T-cell (primary cell): ENCODE data around the gene IKZF3. TPM values are rescaled to one million over a fixed set of nuclear protein-coding genes. Genes with fewer than 3 reads are reported as not detected.

Experiments
- ATAC-seq, 4 experiments: fragments of 200-7000 bp in 3 of 4; fragments of 150-1000 bp in 1 of 4; cut with Tn5 transposase; replicated peaks in 1 of 4; 1 replicate in 3 of 4; 2 replicates in 1 of 4; pipeline ENCODE4 v1.10.0; 2021; ENCODE audit warnings: moderate library complexity in 3 of 4, mild to moderate bottlenecking in 2 of 4, moderate number of reproducible peaks in 1 of 4
- CTCF ChIA-PET, 2 donors: fragments of 300-600 bp; sonication (Branson Sonifier 250); formaldehyde crosslinking; loops; one replicate each; lab custom pipeline; 2022; ENCODE audit warnings: antibody characterized with exemption in 2 of 2; lab: Charles Lee
- POLR2A ChIA-PET, 2 donors: fragments of 300-600 bp; sonication (Branson Sonifier 250); formaldehyde crosslinking; loops; one replicate each; lab custom pipeline; 2022; ENCODE audit warnings: antibody characterized with exemption in 2 of 2; lab: Charles Lee
- DNase-seq, 35 experiments: peaks; one replicate each; pipeline versions ENCODE4 v3.0.0 to v3.0.0-alpha.2; 2013 to 2023
- H3K27ac ChIP-seq: one replicate; pipeline ENCODE4 v1.5.1; 2013; ENCODE audit warnings: low read length
- H3K27me3 ChIP-seq, 2 experiments: replicated peaks in 1 of 2; 1 replicate in 1 of 2; 2 replicates in 1 of 2; pipeline versions ENCODE4 v1.6.1 to v1.7.0; 2013; ENCODE audit warnings: low read length in 1 of 2, mixed read lengths in 1 of 2; ENCODE audit not compliant: control insufficient read depth in 2 of 2, insufficient read depth in 2 of 2; ENCODE audit errors: extremely low read depth in 1 of 2
- H3K36me3 ChIP-seq, 2 donors: 1 replicate in 1 of 2; 2 replicates in 1 of 2; pipeline versions ENCODE4 v1.6.1 to v1.7.0; 2013; ENCODE audit warnings: low read length in 1 of 2; ENCODE audit not compliant: control insufficient read depth in 2 of 2, insufficient read depth in 1 of 2; ENCODE audit errors: extremely low read depth in 1 of 2
- H3K4me1 ChIP-seq, 2 experiments: 1 replicate in 1 of 2; 2 replicates in 1 of 2; pipeline versions ENCODE4 v1.6.1 to v1.7.0; 2013; ENCODE audit warnings: low read length in 2 of 2, mixed read lengths in 1 of 2; ENCODE audit not compliant: insufficient read depth in 2 of 2, control insufficient read depth in 1 of 2; ENCODE audit errors: extremely low read depth in 1 of 2
- H3K4me3 ChIP-seq, 2 donors: 1 replicate in 1 of 2; 2 replicates in 1 of 2; pipeline versions ENCODE4 v1.5.1 to v1.7.0; 2013; ENCODE audit warnings: mild to moderate bottlenecking in 2 of 2, low read length in 1 of 2, moderate library complexity in 1 of 2; ENCODE audit not compliant: control insufficient read depth in 1 of 2; ENCODE audit errors: extremely low read depth in 1 of 2
- H3K9me3 ChIP-seq: 2 replicates; pipeline ENCODE4 v1.7.0; 2013
- H3K27ac Mint-ChIP-seq, 2 donors: one replicate each; pipeline ENCODE4 v1.8.0; 2020 to 2021; ENCODE audit warnings: mild to moderate bottlenecking in 2 of 2, mixed read lengths in 2 of 2
- H3K27me3 Mint-ChIP-seq, 2 donors: one replicate each; pipeline ENCODE4 v1.8.0; 2021 to 2022; ENCODE audit warnings: mixed read lengths in 2 of 2
- H3K36me3 Mint-ChIP-seq: one replicate; pipeline ENCODE4 v1.8.0; 2021; ENCODE audit warnings: mixed read lengths
- H3K4me1 Mint-ChIP-seq, 3 donors: one replicate each; pipeline ENCODE4 v1.8.0; 2020 to 2022; ENCODE audit warnings: mixed read lengths in 3 of 3, mild to moderate bottlenecking in 1 of 3
- H3K4me3 Mint-ChIP-seq, 3 donors: one replicate each; pipeline ENCODE4 v1.8.0; 2020 to 2022; ENCODE audit warnings: mild to moderate bottlenecking in 3 of 3, mixed read lengths in 3 of 3, moderate library complexity in 3 of 3
- H3K9me3 Mint-ChIP-seq, 3 donors: one replicate each; pipeline ENCODE4 v1.8.0; 2020 to 2022; ENCODE audit warnings: mixed read lengths in 3 of 3
- WGBS: methylation state at CpG from one replicate; pipeline ENCODE4 v1.1.5; 2013; ENCODE audit warnings: missing lambda C conversion rate; ENCODE audit not compliant: insufficient coverage; 5-methylcytosine and 5-hydroxymethylcytosine counted together
- total RNA-seq, 35 experiments: library from RNA in 6 of 35; stranded (reverse) in 6 of 35; fragments of 120-200 nt in 1 of 35; gene quantifications; one replicate each; pipeline versions ENCODE4 v1.2.1 to v1.2.4 and lab custom pipeline; 2013 to 2026

IKZF3 gene
- total RNA-seq, 5 donors from 2014 or later (not counting 1 experiment from before 2014, with no cell fraction given), result 78.1 to 112 (median 108) TPM

DNA sequence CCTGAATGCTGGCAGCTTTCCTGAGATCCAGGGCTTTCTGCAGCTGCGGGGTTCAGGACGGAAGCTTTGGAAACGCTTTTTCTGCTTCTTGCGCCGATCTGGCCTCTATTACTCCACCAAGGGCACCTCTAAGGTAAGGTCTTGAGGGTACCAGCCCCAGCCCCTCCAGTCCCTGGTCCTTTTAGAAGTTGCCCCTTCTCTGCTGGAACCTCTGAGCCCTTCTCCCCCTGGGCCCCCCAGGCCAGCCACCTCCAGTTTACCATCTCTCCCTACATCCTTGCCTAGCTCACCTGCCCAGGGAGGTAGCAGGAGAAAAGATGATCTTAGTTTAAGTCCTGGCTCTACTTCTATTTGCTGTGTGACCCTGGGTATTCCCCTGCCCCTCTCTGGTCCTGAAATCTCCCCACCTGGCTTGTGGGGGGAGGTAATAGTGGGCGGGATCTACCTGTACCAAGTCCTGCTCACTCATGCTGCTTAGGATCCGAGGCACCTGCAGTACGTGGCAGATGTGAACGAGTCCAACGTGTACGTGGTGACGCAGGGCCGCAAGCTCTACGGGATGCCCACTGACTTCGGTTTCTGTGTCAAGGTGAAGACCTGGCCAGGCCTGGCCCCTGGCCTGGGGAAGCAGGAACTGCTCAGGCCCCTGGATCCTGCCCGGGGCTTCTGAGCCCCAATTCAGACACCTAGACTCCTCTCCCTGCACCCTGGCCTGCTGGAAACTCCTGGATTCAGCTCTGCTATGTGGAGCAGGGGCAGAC is 119.9 kb downstream of the IKZF3 start:
- ATAC-seq (no peak), DNase-seq (no peak)
- Histone ChIP-seq H3K27me3 (peaks cover 0 to 54% of the 10 kb centered on the region in 2 experiments), H3K9me3 (no peaks in the 10 kb centered on the region), H3K4me1 (peaks cover 4 to 8% of the 10 kb centered on the region in 2 experiments), H3K4me3 (no peak overlapping the region), H3K27ac (no peak overlapping the region), H3K36me3 (peaks cover 0 to 2% of the 10 kb centered on the region in 2 donors)
- Mint-ChIP-seq H3K9me3 (no peaks in the 10 kb centered on the region), H3K4me3 (no peak overlapping the region), H3K36me3 (no peaks in the 10 kb centered on the region), H3K27me3 (peaks cover 0 to 21% of the 10 kb centered on the region in 2 donors), H3K27ac (no peak overlapping the region), H3K4me1 (peaks cover 0 to 12% (median 5%) of the 10 kb centered on the region in 3 donors)
- ChIA-PET POLR2A (no interaction called here), CTCF (interaction anchor here in 1 of 2 donors (0.6 kb wide), 1 partner anchor 55 kb away, joined by 7 read pairs; no protein-coding TSS in a partner anchor)
- 91% methylated on average over 16 of the region's 16 CpGs for WGBS

DNA sequence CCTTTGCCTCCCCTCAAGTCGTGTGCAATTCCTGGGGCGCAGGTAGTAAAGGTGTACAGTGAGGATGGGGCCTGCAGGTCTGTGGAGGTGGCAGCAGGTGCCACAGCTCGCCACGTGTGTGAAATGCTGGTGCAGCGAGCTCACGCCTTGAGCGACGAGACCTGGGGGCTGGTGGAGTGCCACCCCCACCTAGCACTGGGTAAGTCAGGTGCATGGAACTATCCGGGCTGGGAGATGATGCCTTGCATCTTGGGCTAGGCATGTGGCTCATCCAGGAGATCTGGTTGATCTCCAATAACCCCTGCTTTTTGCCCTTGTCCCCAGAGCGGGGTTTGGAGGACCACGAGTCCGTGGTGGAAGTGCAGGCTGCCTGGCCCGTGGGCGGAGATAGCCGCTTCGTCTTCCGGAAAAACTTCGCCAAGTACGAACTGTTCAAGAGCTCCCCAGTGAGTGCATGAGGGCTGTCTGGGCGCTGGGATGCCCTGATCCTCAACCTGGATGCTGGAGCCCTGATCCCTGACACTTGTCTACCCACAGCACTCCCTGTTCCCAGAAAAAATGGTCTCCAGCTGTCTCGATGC is 121.2 kb downstream of the IKZF3 start:
- Histone ChIP-seq H3K27me3 (peaks cover 0 to 66% of the 10 kb centered on the region in 2 experiments), H3K27ac (no peak overlapping the region), H3K36me3 (peaks cover 0 to 2% of the 10 kb centered on the region in 2 donors), H3K9me3 (no peaks in the 10 kb centered on the region), H3K4me3 (no peak overlapping the region), H3K4me1 (peaks cover 4 to 20% of the 10 kb centered on the region in 2 experiments)
- DNase-seq (no peak), ATAC-seq (no peak)
- peak overlapping the region in 1 of 2 donors; percentile 63 for H3K27ac Mint-ChIP-seq
- ChIA-PET CTCF (no interaction called here), POLR2A (no interaction called here)
- no peaks in the 10 kb centered on the region for H3K9me3 Mint-ChIP-seq
- H3K27me3 Mint-ChIP-seq, result peaks cover 5 to 28% of the 10 kb centered on the region in 2 donors
- 83% methylated on average over 19 of the region's 21 CpGs for WGBS
- H3K36me3 Mint-ChIP-seq, result no peaks in the 10 kb centered on the region
- H3K4me3 Mint-ChIP-seq, result no peak overlapping the region
- peaks cover 7 to 19% (median 12%) of the 10 kb centered on the region in 3 donors for H3K4me1 Mint-ChIP-seq

- no peaks in the 10 kb centered on the region for H3K9me3 Mint-ChIP-seq
- peaks cover 0 to 2% of the 10 kb centered on the region in 2 donors for H3K36me3 ChIP-seq
- peaks cover 0 to 72% of the 10 kb centered on the region in 2 experiments for H3K27me3 ChIP-seq
- H3K9me3 ChIP-seq, result no peaks in the 10 kb centered on the region
- H3K27me3 Mint-ChIP-seq, result peaks cover 8 to 31% of the 10 kb centered on the region in 2 donors
- no peak overlapping the region for H3K4me3 ChIP-seq
- H3K27ac ChIP-seq, result no peak overlapping the region
- ChIA-PET CTCF (no interaction called here), POLR2A (no interaction called here)
- peaks cover 10 to 19% (median 12%) of the 10 kb centered on the region in 3 donors for H3K4me1 Mint-ChIP-seq
- WGBS, result 78% methylated on average over 6 of the region's 18 CpGs
- peak overlapping the region in 1 of 2 donors; percentile 63 for H3K27ac Mint-ChIP-seq
- H3K4me3 Mint-ChIP-seq, result no peak overlapping the region
- DNase-seq, result no peak
- no peak for ATAC-seq
- H3K4me1 ChIP-seq, result peaks cover 4 to 26% of the 10 kb centered on the region in 2 experiments
- no peaks in the 10 kb centered on the region for H3K36me3 Mint-ChIP-seq
These were observed 121.8 kb downstream of the IKZF3 start for GRCh38 chr17:39742126-39742855.

DNA sequence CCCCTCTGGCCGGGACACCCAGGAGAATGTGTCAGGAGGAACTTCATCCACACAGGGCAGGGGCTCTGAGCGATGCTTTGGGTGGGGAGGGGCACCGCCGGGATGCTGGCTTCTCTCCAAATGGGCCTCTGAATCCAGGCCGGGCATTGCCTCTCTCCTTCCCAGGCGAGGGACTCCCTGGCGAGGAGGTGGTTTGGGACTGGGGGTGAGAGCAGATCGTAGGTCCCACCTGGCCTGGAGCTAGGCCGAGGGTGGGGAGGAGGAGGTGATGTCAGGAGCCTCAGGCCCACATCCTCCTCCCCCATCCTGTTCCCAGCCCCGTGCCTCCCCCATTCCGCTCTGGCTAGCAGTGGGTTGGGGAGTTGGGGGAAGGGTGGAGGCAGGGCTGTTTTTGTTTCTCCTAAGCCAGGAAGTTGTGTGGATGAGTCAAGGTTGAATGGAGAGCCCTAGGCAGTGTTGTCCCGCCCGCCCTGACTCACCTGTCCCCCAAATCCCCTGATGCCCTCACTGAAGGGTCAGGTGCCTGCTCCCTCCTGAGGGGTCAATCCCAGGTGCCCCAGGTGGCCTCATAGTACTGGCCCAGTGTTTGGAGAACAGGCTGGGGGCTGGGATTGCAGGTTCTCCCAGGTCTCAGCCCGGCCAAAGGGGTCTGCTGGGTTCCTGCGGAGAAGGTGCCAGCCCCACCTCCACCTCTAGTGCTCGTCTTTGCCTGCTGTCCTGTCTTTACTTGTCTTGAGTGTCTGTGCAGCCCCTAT is 123.6 kb downstream of the IKZF3 start:
- Histone ChIP-seq H3K27me3 (peaks cover 0 to 79% of the 10 kb centered on the region in 2 experiments), H3K4me1 (peaks cover 4 to 26% of the 10 kb centered on the region in 2 experiments), H3K27ac (no peak overlapping the region), H3K9me3 (no peaks in the 10 kb centered on the region), H3K36me3 (peaks cover 0 to 2% of the 10 kb centered on the region in 2 donors), H3K4me3 (no peak overlapping the region)
- WGBS, result 96% methylated on average over 4 of the region's 16 CpGs
- Mint-ChIP-seq H3K4me1 (peaks cover 10 to 19% (median 12%) of the 10 kb centered on the region in 3 donors), H3K4me3 (no peak overlapping the region), H3K9me3 (no peaks in the 10 kb centered on the region), H3K27me3 (peaks cover 8 to 31% of the 10 kb centered on the region in 2 donors), H3K36me3 (no peaks in the 10 kb centered on the region), H3K27ac (no peak overlapping the region)
- ChIA-PET CTCF (no interaction called here), POLR2A (no interaction called here)
- DNase-seq, result no peak
- no peak for ATAC-seq

DNA sequence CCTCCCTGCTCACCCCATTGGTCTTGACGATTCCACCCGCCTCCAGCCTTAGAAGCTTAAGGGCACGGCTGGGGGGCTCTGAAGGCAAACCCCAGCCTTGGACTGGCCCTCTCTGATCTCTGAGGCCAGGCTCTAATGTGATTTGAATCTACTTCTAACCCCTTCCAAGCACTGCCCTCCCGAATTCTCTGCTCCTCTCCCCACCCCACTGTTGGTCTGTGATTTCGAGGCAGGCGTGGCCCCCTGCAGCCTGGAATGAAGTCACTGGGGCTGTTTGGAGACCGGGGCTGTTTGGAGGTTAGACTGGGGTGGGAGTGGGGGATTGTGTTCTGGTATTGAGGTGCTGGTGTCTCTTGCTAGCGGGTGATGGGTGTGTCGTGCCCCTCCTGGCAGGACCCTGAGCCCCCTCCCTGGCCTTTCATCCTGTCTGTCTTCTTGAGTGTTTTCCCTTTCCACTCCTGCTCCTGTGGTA is 124.2 kb downstream of the IKZF3 start:
- no peak overlapping the region for H3K27ac ChIP-seq

More for the DNA sequence above, 124.2 kb downstream of the IKZF3 start:
- no peaks in the 10 kb centered on the region for H3K9me3 Mint-ChIP-seq
- ATAC-seq (no peak), DNase-seq (no peak)
- peaks cover 10 to 19% (median 12%) of the 10 kb centered on the region in 3 donors for H3K4me1 Mint-ChIP-seq
- POLR2A ChIA-PET, result no interaction called here
- peaks cover 0 to 77% of the 10 kb centered on the region in 2 experiments for H3K27me3 ChIP-seq
- H3K4me3 Mint-ChIP-seq, result no peak overlapping the region
- H3K36me3 Mint-ChIP-seq, result no peaks in the 10 kb centered on the region
- H3K27ac Mint-ChIP-seq, result no peak overlapping the region
- CTCF ChIA-PET, result interaction anchor here in 1 of 2 donors (1.1 kb wide), 1 partner anchor 12 kb away, joined by 4 read pairs; no protein-coding TSS in a partner anchor
- 77% methylated on average over 7 of the region's 9 CpGs for WGBS
- peaks cover 4 to 26% of the 10 kb centered on the region in 2 experiments for H3K4me1 ChIP-seq
- H3K27me3 Mint-ChIP-seq, result peaks cover 8 to 31% of the 10 kb centered on the region in 2 donors
- H3K4me3 ChIP-seq, result no peak overlapping the region
- H3K9me3 ChIP-seq, result no peaks in the 10 kb centered on the region
- peaks cover 0 to 2% of the 10 kb centered on the region in 2 donors for H3K36me3 ChIP-seq
